ENCODE measurements around the gene FURIN.

Gene FURIN

DNA sequence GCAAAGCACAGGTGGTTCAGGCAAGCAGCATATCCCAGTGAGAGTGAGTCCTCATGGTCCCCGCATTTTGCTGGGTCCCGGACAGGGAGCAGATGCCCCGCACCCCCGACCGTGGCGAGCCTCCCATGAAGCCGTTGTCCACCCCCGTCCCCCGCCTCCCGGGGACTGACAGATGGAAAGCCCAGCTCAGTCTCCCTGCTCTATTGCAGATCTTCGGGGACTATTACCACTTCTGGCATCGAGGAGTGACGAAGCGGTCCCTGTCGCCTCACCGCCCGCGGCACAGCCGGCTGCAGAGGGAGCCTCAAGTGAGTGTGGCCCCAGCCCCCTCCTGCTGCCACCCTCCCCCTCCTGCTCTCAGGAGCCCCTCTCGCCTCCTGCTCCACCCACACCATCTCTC, 7.7 kb downstream of the FURIN start:
- Histone ChIP-seq H3K27ac (no peak overlapping the region), H3K4me3 (ENCODE audit: low read depth, low read length) (no peak overlapping the region), H3K36me3 (replicated peaks) (peaks cover 53% of the 10 kb centered on the region), H3K27me3 (replicated peaks) (no peaks in the 10 kb centered on the region)
- no peak for TF ChIP-seq CTCF (IDR thresholded peaks at IDR 0.05; ENCODE audit: low read depth, low read length, missing control alignments)
- DNase-seq: no peak
- in situ Hi-C loops (cut with HindIII; ENCODE audit: low pct_ligation_motif_present, low sequenced_read_pairs): no loop called here

- in situ Hi-C loops (cut with HindIII; ENCODE audit: low pct_ligation_motif_present, low sequenced_read_pairs): no loop called here
- no peak overlapping the region for H3K27ac ChIP-seq
- TF ChIP-seq CTCF (IDR thresholded peaks at IDR 0.05; ENCODE audit: low read depth, low read length, missing control alignments): no peak
- peaks cover 59% of the 10 kb centered on the region for H3K36me3 ChIP-seq (replicated peaks)
- H3K4me3 ChIP-seq (ENCODE audit: low read depth, low read length): no peak overlapping the region
- DNase-seq: no peak
- H3K27me3 ChIP-seq (replicated peaks): no peaks in the 10 kb centered on the region
These were observed 8.3 kb downstream of the FURIN start for GRCh38 chr15:90876512-90877170.

DNA sequence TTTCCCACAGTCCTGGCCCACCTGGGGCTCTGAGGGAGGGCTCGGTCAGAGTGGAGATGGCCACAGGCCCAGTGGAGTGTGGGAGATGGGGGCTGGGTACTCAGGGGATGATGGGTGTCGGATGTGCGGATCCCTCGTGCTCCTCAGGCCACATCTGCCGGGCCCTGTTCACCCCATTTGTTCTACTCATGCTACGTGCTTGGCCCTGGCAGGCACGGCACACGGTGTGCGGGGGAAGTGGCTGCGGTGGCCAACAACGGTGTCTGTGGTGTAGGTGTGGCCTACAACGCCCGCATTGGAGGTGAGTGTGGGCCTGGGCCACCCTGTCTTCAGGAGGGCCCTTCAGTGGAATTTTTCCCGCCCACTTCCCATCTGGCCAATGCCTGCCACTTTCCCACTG, 8.9 kb downstream of the FURIN start:
- DNase-seq: no peak
- TF ChIP-seq CTCF (IDR thresholded peaks at IDR 0.05; ENCODE audit: low read depth, low read length, missing control alignments): no peak
- H3K4me3 ChIP-seq (ENCODE audit: low read depth, low read length): no peak overlapping the region
- H3K36me3 ChIP-seq (replicated peaks): peaks cover 65% of the 10 kb centered on the region
- no peaks in the 10 kb centered on the region for H3K27me3 ChIP-seq (replicated peaks)
- no peak overlapping the region for H3K27ac ChIP-seq
- in situ Hi-C loops (cut with HindIII; ENCODE audit: low pct_ligation_motif_present, low sequenced_read_pairs): no loop called here

DNA sequence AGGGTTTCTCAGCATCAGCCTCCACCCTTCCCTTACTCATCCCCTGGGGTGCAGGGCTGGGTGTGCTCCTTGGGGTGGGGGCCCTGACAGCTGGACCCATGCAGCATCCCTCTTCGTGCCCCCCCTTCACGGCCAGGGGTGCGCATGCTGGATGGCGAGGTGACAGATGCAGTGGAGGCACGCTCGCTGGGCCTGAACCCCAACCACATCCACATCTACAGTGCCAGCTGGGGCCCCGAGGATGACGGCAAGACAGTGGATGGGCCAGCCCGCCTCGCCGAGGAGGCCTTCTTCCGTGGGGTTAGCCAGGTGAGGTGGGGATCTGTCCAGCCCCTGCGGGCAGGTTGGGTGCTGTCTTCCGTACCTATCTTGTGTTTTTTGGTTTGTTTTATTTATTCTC, 9.6 kb downstream of the FURIN start:
- in situ Hi-C loops (cut with HindIII; ENCODE audit: low pct_ligation_motif_present, low sequenced_read_pairs): no loop called here
- H3K27ac ChIP-seq: no peak overlapping the region
- H3K36me3 ChIP-seq (replicated peaks): peaks cover 67% of the 10 kb centered on the region
- no peak for TF ChIP-seq CTCF (IDR thresholded peaks at IDR 0.05; ENCODE audit: low read depth, low read length, missing control alignments)
- H3K27me3 ChIP-seq (replicated peaks): no peaks in the 10 kb centered on the region
- no peak for DNase-seq
- H3K4me3 ChIP-seq (ENCODE audit: low read depth, low read length): no peak overlapping the region

GRCh38 chr15:90878660-90879059, 10.3 kb downstream of the FURIN start:
- DNase-seq: no peak
- H3K27ac ChIP-seq: no peak overlapping the region
- H3K27me3 ChIP-seq (replicated peaks): no peaks in the 10 kb centered on the region
- TF ChIP-seq CTCF (IDR thresholded peaks at IDR 0.05; ENCODE audit: low read depth, low read length, missing control alignments): no peak
- no peak overlapping the region for H3K4me3 ChIP-seq (ENCODE audit: low read depth, low read length)
- in situ Hi-C loops (cut with HindIII; ENCODE audit: low pct_ligation_motif_present, low sequenced_read_pairs): no loop called here
- peaks cover 65% of the 10 kb centered on the region for H3K36me3 ChIP-seq (replicated peaks)
